ENCODE data around the gene CEBPZ.

Gene CEBPZ

GRCh38 chr2:37180006-37180639 lies 51.3 kb downstream of the CEBPZ start:
- no peak for DNase-seq

- no peak for DNase-seq
These were observed 57.7 kb downstream of the CEBPZ start for GRCh38 chr2:37173741-37174140.

DNA sequence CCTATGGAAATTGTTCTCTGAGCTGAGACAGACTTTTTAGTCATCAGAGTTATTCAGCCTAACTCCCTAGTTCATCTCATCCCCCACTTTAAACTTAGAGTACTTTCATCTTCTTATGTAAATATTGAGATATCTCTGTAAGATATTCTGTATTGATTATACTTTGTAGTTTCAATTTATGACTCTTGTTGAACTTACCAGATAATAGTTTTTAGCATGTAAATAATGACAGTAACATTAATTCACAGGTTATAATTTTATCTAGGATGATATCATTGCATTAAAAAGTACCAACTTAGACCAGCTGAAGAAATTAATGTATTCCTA lies 59.8 kb downstream of the CEBPZ start:
- no peak for DNase-seq

DNA sequence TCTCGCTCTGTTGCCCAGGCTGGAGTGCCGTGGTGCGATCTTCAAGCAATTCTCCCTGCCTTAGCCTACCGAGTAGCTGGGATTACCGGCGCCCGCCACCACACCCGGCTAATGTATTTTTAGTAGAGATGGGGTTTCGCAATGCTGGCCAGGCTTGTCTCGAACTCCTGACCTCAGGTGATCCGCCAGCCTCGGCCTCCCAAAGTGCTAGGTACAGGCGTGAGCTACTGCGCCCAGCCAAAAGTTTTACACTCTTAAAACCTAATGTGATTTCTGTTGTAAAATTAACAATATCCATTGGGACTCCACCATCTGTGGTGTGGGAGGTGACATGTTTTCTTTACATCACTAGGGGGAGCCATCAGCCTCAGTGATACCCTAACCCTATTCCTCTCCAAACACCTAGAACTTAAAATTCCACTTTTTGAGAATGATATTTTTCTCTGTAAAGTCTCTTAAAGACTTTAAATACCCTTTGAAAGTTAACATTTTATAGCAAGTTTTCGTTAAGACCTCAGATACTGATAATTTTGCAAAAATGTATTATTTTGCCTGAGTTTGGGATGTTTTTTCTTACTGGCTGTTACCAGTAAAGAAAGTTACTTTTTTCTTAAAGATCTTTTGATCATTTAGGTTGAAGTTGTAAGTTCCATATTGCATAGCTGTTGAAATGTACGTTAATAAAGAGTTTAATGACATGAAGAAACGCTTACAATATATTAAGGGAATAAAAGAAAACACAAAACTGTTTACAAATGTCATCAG lies 63.0 kb downstream of the CEBPZ start:
- DNase-seq, result no peak

GRCh38 chr2:37167636-37168180 lies 63.7 kb downstream of the CEBPZ start:
- no peak for DNase-seq

- DNase-seq, result no peak
These were observed 66.6 kb downstream of the CEBPZ start for GRCh38 chr2:37164757-37165156.

DNA sequence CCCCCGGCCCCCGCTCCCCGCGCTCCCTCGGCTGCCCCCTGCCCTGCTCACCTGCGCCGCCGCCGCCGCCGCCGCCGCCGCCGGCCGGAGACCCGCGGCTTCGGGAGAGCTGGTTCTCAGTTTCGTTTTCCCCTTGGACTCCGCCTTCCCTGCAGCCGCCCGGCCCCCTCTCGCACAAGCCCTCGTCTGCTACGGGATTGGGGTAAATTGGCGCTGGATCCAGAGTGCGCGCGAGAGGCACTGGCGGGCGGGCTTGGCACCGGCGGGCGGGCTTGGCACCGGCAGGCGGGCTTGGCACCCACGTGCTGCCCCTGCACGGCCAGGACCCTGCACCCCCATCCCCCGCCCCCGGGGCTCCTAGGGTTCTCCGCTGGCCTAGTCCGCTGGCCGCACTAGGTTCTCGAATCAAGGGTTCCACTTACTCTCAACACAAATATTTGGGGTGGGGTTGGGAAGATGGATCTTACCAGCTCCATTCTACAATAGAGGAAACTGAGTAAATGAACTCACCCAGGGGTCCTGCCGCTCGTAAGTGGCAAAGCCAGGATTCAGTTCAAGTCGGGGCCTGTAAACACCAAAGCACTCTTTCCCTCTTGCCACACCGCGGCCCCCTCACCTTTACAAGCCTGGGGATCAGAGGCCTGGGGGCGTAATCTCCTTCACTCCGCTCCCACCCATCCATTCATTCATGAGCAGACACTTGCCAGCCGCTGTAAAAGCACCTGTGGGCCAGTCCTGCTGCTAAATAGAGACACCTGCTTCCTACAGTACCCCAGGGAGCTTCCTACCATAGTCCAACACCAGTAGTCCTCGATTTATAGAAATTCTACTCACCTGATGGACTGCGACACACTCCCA lies 74.3 kb downstream of the CEBPZ start, which contains the start of gene EIF2AK2:
Gene EIF2AK2 (minus strand): TSS at position 124 of the 858 bp plus-strand sequence. CDS start 9,174 bp downstream, outside the sequence.
- peak; percentile 92 for DNase-seq

GRCh38 chr2:37156071-37156856 lies 75.1 kb downstream of the CEBPZ start:
- DNase-seq, result no peak

GRCh38 chr2:37154785-37155184 lies 76.6 kb downstream of the CEBPZ start:
- no peak for DNase-seq

DNA sequence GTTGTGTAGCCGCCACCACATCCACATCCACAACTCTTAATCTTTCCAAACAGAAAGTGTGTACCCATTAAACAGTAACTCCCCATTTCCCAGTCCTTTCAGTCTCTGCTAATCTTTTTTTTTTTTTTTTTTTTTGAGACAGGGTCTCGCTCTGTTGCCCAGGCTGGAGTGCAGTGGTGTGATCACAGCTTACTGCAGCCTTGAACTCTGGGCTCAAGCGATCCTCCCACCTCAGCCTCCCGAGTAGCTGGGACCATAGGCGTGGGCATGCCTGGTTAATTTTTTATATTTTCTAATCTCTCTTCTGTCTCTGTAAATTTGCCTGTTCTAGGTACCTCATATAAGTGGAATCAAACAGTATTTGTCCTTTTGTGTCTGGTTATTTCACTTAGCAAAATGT lies 78.2 kb downstream of the CEBPZ start:
- no peak for DNase-seq
